HG02938 (cell line): ENCODE results near the gene AGMO.
"Not testable (repeated sequence)": the region's sequence is repeated elsewhere in the genome, so short reads cannot be mapped to it uniquely, and the experiment has no call there.

ENCODE experiments used
- ATAC-seq: cut with Tn5 transposase; IDR thresholded peaks from one replicate; pipeline ENCODE4 v1.9.1; 2021; ENCODE audit warnings: mild to moderate bottlenecking, moderate library complexity; ENCODE audit not compliant: unreplicated experiment

The AGMO gene

GRCh38 chr7:15332956-15333355 lies 228.9 kb downstream of the AGMO start:
- ATAC-seq, result no peak

- ATAC-seq, result no peak
These were observed 230.9 kb downstream of the AGMO start for GRCh38 chr7:15330943-15331342.

- ATAC-seq, result no peak
These were observed 234.8 kb downstream of the AGMO start for GRCh38 chr7:15327001-15327400.

- no peak for ATAC-seq
These were observed 235.7 kb downstream of the AGMO start for GRCh38 chr7:15326044-15326644.

GRCh38 chr7:15323550-15323949 lies 238.3 kb downstream of the AGMO start:
- no peak for ATAC-seq

- ATAC-seq, result no peak
These were observed 244.6 kb downstream of the AGMO start for GRCh38 chr7:15317215-15317614.

- no peak for ATAC-seq
These were observed 246.1 kb downstream of the AGMO start for GRCh38 chr7:15315678-15316077.

GRCh38 chr7:15314922-15315321 lies 246.9 kb downstream of the AGMO start:
- ATAC-seq, result no peak

- no peak for ATAC-seq
These were observed 248.5 kb downstream of the AGMO start for GRCh38 chr7:15313361-15313760.

- no peak for ATAC-seq
These were observed 251.9 kb downstream of the AGMO start for GRCh38 chr7:15309872-15310271.

GRCh38 chr7:15308821-15309220 lies 253.0 kb downstream of the AGMO start:
- no peak for ATAC-seq

- ATAC-seq, result no peak
These were observed 255.5 kb downstream of the AGMO start for GRCh38 chr7:15306296-15306695.

- ATAC-seq, result peak; percentile 60
These were observed 256.7 kb downstream of the AGMO start for GRCh38 chr7:15305002-15305600.

- no peak for ATAC-seq
These were observed 258.5 kb downstream of the AGMO start for GRCh38 chr7:15303357-15303756.

GRCh38 chr7:15300986-15301385 lies 260.8 kb downstream of the AGMO start:
- not testable (repeated sequence) for ATAC-seq

- ATAC-seq, result no peak
These were observed 269.7 kb downstream of the AGMO start for GRCh38 chr7:15292138-15292537.

GRCh38 chr7:15291699-15292098 lies 270.1 kb downstream of the AGMO start:
- no peak for ATAC-seq

GRCh38 chr7:15288741-15289140 lies 273.1 kb downstream of the AGMO start:
- ATAC-seq, result no peak

GRCh38 chr7:15284396-15284795 lies 277.4 kb downstream of the AGMO start:
- ATAC-seq, result no peak

GRCh38 chr7:15280078-15280733 lies 281.6 kb downstream of the AGMO start:
- ATAC-seq, result no peak

GRCh38 chr7:15279640-15280039 lies 282.2 kb downstream of the AGMO start:
- no peak for ATAC-seq

- no peak for ATAC-seq
These were observed 304.1 kb downstream of the AGMO start for GRCh38 chr7:15257689-15258088.
